ENCODE data around the gene SUCLG2.

The SUCLG2 gene

GRCh38 chr3:67329358-67329757 is 325.1 kb downstream of the SUCLG2 start:
- no peak for TF ChIP-seq ZFX (IDR thresholded peaks at IDR 0.05)
- TF ChIP-seq CTCF (conservative IDR thresholded peaks at IDR 0.05), result no peak

GRCh38 chr3:67327582-67327981 is 326.8 kb downstream of the SUCLG2 start:
- TF ChIP-seq CTCF (conservative IDR thresholded peaks at IDR 0.05), result no peak
- no peak for TF ChIP-seq ZFX (IDR thresholded peaks at IDR 0.05)

More at GRCh38 chr3:67329358-67329757, 325.1 kb downstream of the SUCLG2 start:
- no peak overlapping the region for H3K27ac ChIP-seq

GRCh38 chr3:67325231-67325630 is 329.2 kb downstream of the SUCLG2 start:
- no peak overlapping the region for H3K27ac ChIP-seq
- TF ChIP-seq ZFX (IDR thresholded peaks at IDR 0.05), result no peak
- no peak for TF ChIP-seq CTCF (conservative IDR thresholded peaks at IDR 0.05)

More at GRCh38 chr3:67327582-67327981, 326.8 kb downstream of the SUCLG2 start:
- H3K27ac ChIP-seq, result no peak overlapping the region

All from C4-2B (cell line).